ENCODE results near the gene RAB19. TPM values are rescaled to one million over a fixed set of nuclear protein-coding genes. Genes with fewer than 3 reads are reported as not detected.
"Not testable (repeated sequence)": the region's sequence is repeated elsewhere in the genome, so short reads cannot be mapped to it uniquely, and the experiment has no call there.

RAB19 gene
- total RNA-seq, 2 donors from 2014 or later = not detected

DNA sequence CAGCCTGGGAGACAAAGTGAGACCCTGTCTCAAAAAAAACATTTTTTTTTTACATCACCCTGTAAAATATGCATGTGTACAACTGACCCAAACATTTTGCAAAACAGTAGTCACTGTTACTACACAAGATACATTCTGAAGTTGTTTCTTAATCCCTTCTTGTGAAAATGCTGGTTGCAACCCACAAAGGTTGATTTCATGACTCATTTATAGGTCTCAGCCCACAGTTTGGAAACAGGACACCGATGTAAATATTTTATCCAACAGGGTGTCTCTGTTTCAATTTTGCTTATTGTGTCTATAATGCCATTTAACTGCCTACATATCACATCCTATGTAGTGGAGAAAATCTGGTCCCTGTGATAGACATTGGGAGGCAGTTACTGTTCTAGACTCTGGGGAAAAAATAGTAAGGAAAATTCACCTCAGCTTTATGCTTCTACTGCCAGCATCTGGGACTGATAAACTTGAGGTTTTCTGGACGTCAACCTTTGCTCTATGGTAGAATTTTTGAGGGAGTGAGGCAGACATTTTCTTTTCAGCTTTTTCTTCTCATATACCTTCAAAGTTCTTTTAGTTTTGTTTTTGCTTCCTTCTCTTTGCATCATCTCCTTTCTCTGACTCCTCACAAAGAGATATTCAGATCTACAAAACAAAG lies 1.6 kb upstream of the RAB19 start:
- no peak for ATAC-seq (ENCODE audit: insufficient number of reproducible peaks, low FRiP score, low read depth)

DNA sequence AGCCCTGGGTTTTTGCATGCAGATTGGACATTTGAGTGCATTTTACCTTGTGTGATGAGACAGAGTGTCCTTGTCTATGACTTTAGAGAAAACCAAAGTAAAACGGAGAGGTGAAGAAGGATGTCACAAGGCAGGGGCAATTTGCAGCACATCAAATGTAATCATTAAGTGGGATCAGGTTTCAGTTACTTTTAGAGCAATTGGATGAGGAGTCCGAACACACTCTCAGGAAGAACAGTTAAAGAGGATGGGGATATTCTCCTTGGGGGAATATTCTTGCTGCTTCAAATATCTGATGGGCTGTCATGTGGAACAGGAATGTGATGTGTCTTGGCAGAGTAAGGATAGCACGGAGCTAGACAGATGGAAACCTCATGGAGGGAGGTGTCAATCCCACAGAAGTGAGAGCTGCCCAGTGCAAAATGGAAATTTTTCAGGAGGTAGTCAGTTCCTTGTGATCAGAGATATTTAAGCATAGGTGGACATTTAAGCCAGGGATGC lies 757 bp downstream of the RAB19 start:
- TF ChIP-seq, protein P1, sequence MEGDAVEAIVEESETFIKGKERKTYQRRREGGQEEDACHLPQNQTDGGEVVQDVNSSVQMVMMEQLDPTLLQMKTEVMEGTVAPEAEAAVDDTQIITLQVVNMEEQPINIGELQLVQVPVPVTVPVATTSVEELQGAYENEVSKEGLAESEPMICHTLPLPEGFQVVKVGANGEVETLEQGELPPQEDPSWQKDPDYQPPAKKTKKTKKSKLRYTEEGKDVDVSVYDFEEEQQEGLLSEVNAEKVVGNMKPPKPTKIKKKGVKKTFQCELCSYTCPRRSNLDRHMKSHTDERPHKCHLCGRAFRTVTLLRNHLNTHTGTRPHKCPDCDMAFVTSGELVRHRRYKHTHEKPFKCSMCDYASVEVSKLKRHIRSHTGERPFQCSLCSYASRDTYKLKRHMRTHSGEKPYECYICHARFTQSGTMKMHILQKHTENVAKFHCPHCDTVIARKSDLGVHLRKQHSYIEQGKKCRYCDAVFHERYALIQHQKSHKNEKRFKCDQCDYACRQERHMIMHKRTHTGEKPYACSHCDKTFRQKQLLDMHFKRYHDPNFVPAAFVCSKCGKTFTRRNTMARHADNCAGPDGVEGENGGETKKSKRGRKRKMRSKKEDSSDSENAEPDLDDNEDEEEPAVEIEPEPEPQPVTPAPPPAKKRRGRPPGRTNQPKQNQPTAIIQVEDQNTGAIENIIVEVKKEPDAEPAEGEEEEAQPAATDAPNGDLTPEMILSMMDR (IDR thresholded peaks at IDR 0.05) = no peak
- ATAC-seq (ENCODE audit: insufficient number of reproducible peaks, low FRiP score, low read depth) (no peak), DNase-seq (ENCODE audit: low spot score) (no peak)
- H3K27ac ChIP-seq = no peak overlapping the region
- H3K4me1 ChIP-seq (ENCODE audit: control insufficient read depth in 1 of 2, low read depth in 2 of 2) = no peaks in the 10 kb centered on the region
- no peaks in the 10 kb centered on the region for H3K27me3 ChIP-seq (replicated peaks; ENCODE audit: insufficient read depth)
- no peaks in the 10 kb centered on the region for H3K36me3 ChIP-seq
- H3K9me3 ChIP-seq = no peaks in the 10 kb centered on the region
- no peak overlapping the region for H3K4me3 ChIP-seq

More for the DNA sequence above, 1.6 kb upstream of the RAB19 start:
- no peak for DNase-seq (ENCODE audit: low spot score)
- Histone ChIP-seq H3K4me1 (ENCODE audit: control insufficient read depth in 1 of 2, low read depth in 2 of 2) (peaks cover 3 to 4% of the 10 kb centered on the region in 2 donors), H3K27me3 (replicated peaks; ENCODE audit: insufficient read depth) (no peaks in the 10 kb centered on the region), H3K27ac (no peak overlapping the region), H3K36me3 (no peaks in the 10 kb centered on the region), H3K4me3 (no peak overlapping the region), H3K9me3 (no peaks in the 10 kb centered on the region)
- TF ChIP-seq, protein P1 (IDR thresholded peaks at IDR 0.05) = no peak

DNA sequence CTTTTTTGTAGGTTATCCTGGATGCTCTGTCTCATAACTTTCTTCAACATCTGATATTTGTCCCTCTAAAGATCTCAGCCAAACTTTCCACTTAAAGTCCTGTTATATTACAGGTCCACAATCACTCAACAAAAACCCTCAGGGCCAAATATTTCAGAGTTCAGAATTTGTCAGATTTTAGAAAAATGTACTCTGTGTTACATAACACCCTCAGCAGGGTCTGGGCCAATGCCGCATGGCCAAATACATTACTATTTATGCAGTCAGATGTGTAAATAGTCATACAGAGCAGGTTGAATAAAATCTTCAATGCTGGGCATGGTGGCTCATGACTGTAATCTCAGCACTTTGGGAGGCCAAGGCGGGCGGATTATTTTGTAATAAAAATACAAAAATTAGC lies 11.5 kb downstream of the RAB19 start:
- DNase-seq (ENCODE audit: low spot score) (no peak), ATAC-seq (ENCODE audit: insufficient number of reproducible peaks, low FRiP score, low read depth) (no peak)
- H3K36me3 ChIP-seq = no peaks in the 10 kb centered on the region
- no peak overlapping the region for H3K4me3 ChIP-seq
- H3K4me1 ChIP-seq (ENCODE audit: control insufficient read depth in 1 of 2, low read depth in 2 of 2) = no peaks in the 10 kb centered on the region
- TF ChIP-seq, protein P1 (IDR thresholded peaks at IDR 0.05) = no peak
- H3K9me3 ChIP-seq = no peaks in the 10 kb centered on the region
- no peaks in the 10 kb centered on the region for H3K27me3 ChIP-seq (replicated peaks; ENCODE audit: insufficient read depth)
- H3K27ac ChIP-seq = no peak overlapping the region

DNA sequence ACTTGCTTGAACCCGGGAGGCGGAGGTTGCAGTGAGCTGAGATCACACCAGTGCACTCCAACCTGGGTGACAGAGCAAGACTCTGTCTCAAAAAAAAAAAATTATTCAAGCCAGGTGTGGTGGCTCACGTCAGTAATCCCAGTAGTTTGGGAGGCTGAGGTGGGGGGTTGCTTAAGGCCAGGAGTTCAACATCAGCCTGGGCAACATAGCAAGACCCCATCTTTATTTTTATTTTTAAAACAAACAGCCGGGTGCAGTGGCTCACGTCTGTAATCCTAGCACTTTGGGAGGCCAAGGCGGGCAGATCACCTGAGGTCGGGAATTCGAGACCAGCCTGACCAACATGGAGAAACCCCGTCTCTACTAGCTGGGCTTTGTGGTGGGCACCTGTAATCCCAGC lies 12.0 kb downstream of the RAB19 start:
- not testable (repeated sequence) for H3K27ac ChIP-seq; H3K27me3 ChIP-seq (replicated peaks; ENCODE audit: insufficient read depth); H3K4me1 ChIP-seq (ENCODE audit: control insufficient read depth in 1 of 2, low read depth in 2 of 2); DNase-seq (ENCODE audit: low spot score); H3K9me3 ChIP-seq; ATAC-seq (ENCODE audit: insufficient number of reproducible peaks, low FRiP score, low read depth); H3K4me3 ChIP-seq; H3K36me3 ChIP-seq

DNA sequence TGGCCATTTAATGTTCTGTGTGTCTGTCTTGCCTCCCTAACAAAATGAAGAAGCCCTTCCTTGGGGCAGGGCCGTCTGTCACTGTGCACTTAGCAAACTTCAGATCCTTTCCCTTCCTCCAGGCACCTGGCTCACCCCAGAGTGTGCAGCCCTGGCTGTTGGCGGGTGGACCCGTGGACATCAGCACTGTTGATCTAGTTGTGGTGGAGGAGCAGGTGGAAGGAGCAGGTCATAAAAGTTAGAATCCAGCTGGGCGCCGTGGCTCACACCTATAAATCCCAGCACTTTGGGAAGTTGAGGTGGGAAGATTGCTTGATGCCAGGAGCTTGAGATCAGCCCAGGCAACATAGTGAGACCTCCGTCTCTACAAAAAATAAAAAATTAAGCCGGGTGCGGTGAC lies 12.7 kb downstream of the RAB19 start:
- H3K36me3 ChIP-seq = no peaks in the 10 kb centered on the region
- DNase-seq (ENCODE audit: low spot score) = no peak
- H3K27ac ChIP-seq = no peak overlapping the region
- TF ChIP-seq, protein P1 (IDR thresholded peaks at IDR 0.05) = no peak
- no peaks in the 10 kb centered on the region for H3K27me3 ChIP-seq (replicated peaks; ENCODE audit: insufficient read depth)
- no peaks in the 10 kb centered on the region for H3K4me1 ChIP-seq (ENCODE audit: control insufficient read depth in 1 of 2, low read depth in 2 of 2)
- no peak for ATAC-seq (ENCODE audit: insufficient number of reproducible peaks, low FRiP score, low read depth)
- H3K4me3 ChIP-seq = no peak overlapping the region
- no peaks in the 10 kb centered on the region for H3K9me3 ChIP-seq
